ENCODE measurements around the gene PDZRN3. TPM values are rescaled to one million over a fixed set of nuclear protein-coding genes. Genes with fewer than 3 reads are reported as not detected.

The PDZRN3 gene
- total RNA-seq, 1 experiment from 2014 or later: not detected

DNA sequence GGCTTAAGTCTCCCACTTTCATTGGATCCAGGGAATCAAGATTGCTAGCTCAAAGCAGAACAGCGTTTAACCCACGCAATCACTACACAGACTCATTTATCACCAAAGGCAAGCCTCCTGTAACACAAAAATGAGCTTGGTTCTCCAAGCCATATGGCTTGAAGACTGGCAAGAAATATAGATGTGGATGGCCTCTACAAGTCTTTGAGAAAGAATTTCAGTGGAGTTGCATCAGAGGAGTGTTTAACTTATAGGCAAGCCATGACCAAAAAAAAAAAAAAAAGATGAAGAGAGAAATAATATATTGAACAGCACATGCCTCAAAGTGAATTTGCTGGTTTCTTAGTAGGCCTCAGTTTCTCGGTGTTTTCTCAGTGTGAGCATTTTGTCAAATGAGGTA is 27.3 kb downstream of the PDZRN3 start:
- no peak for DNase-seq
- Mint-ChIP-seq H3K9me3 (ENCODE audit: low read depth, unreplicated experiment) (peaks cover 7% of the 10 kb centered on the region), H3K36me3 (ENCODE audit: insufficient read depth, unreplicated experiment) (no peaks in the 10 kb centered on the region), H3K4me1 (ENCODE audit: low read depth, unreplicated experiment) (no peaks in the 10 kb centered on the region), H3K27me3 (ENCODE audit: unreplicated experiment) (no peaks in the 10 kb centered on the region), H3K4me3 (ENCODE audit: low read depth, unreplicated experiment) (no peak overlapping the region), H3K27ac (ENCODE audit: unreplicated experiment) (no peak overlapping the region)
- intact Hi-C loops (cut with micrococcal nuclease; ENCODE audit: unreplicated experiment): no loop called here
- CTCF ChIA-PET: no interaction called here
- TF ChIP-seq, protein P1, sequence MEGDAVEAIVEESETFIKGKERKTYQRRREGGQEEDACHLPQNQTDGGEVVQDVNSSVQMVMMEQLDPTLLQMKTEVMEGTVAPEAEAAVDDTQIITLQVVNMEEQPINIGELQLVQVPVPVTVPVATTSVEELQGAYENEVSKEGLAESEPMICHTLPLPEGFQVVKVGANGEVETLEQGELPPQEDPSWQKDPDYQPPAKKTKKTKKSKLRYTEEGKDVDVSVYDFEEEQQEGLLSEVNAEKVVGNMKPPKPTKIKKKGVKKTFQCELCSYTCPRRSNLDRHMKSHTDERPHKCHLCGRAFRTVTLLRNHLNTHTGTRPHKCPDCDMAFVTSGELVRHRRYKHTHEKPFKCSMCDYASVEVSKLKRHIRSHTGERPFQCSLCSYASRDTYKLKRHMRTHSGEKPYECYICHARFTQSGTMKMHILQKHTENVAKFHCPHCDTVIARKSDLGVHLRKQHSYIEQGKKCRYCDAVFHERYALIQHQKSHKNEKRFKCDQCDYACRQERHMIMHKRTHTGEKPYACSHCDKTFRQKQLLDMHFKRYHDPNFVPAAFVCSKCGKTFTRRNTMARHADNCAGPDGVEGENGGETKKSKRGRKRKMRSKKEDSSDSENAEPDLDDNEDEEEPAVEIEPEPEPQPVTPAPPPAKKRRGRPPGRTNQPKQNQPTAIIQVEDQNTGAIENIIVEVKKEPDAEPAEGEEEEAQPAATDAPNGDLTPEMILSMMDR (IDR thresholded peaks at IDR 0.05; ENCODE audit: unreplicated experiment): no peak
- BruUV-seq (replicated peaks): no TSS peak

DNA sequence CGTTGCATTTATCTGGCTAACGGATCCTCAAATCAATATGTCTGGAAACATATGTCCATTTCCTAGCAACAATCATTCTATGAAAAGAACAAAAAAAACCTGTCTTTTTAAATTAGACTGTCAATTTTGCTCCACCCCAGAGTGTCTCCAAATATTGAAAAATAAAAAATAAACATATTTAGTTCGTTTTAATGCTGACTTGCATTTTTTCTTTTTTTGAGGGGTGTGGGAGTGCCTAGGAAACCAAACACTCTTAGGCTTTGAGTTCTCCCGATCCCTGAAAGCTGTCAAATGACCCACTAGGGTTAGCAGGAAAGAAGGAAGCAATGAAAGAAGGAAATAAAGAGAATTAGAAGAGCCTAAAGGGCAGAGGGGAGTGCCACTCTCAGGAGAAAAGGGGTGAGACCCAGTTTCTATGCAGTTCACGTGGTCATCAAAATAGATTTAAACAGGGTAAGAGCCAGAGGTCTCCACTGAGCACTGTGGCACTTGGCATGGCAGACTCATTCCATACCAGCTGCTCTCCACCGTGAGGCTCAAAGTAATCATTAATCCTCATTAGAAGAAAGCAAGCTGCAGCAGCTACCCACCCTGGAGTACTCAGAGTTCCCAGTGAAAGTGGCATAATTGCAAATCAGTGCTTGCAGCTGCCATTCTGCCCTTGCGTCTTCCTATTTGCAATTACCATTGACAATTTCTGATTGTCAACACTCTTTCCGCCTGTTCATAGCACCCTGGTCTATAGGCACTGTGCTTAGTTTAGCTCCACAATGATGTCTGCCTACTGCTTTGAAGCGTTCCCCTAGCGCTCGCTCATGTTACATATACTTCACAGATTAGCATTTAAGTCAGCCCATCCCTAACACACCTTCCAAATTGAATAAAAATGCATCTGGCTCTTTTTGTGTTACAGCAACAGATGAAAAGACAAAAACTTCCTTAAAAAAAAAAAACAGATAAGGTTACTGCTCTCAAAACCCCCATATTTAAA is 32.3 kb downstream of the PDZRN3 start:
- no peak for DNase-seq
- intact Hi-C loops (cut with micrococcal nuclease; ENCODE audit: unreplicated experiment): no loop called here
- Mint-ChIP-seq H3K4me3 (ENCODE audit: low read depth, unreplicated experiment) (no peak overlapping the region), H3K27me3 (ENCODE audit: unreplicated experiment) (no peaks in the 10 kb centered on the region), H3K4me1 (ENCODE audit: low read depth, unreplicated experiment) (no peaks in the 10 kb centered on the region), H3K9me3 (ENCODE audit: low read depth, unreplicated experiment) (peaks cover 6% of the 10 kb centered on the region), H3K36me3 (ENCODE audit: insufficient read depth, unreplicated experiment) (no peaks in the 10 kb centered on the region), H3K27ac (ENCODE audit: unreplicated experiment) (no peak overlapping the region)
- CTCF ChIA-PET: no interaction called here
- TF ChIP-seq, protein P1 (IDR thresholded peaks at IDR 0.05; ENCODE audit: unreplicated experiment): no peak
- no TSS peak for BruUV-seq (replicated peaks)

DNA sequence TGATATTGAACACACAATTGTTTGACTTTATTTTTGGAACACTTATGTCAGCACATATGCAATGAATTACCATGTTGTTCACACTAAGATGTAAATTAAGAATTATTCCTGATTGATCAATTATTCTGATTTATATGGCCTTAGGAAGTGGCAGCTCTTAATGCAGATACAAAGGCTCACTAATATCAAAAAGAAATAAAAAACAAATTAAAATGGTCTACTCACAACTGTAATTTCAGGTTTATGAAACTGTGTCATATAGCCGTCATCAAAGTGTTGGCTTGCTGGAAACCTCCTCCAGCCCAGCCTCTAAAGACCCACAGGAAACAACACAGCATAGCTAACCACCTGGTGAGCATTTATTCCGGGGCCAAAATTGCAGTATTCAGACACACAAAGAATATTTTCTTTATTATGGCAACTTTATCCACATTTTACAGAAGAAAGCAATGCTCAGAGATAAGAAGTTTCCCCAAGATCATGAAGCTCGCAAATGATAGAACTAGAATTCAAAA is 33.4 kb downstream of the PDZRN3 start:
- Mint-ChIP-seq H3K9me3 (ENCODE audit: low read depth, unreplicated experiment) (peaks cover 6% of the 10 kb centered on the region), H3K4me1 (ENCODE audit: low read depth, unreplicated experiment) (no peaks in the 10 kb centered on the region), H3K27ac (ENCODE audit: unreplicated experiment) (no peak overlapping the region), H3K36me3 (ENCODE audit: insufficient read depth, unreplicated experiment) (no peaks in the 10 kb centered on the region), H3K27me3 (ENCODE audit: unreplicated experiment) (no peaks in the 10 kb centered on the region), H3K4me3 (ENCODE audit: low read depth, unreplicated experiment) (no peak overlapping the region)
- intact Hi-C loops (cut with micrococcal nuclease; ENCODE audit: unreplicated experiment): no loop called here
- no peak for DNase-seq
- TF ChIP-seq, protein P1 (IDR thresholded peaks at IDR 0.05; ENCODE audit: unreplicated experiment): no peak
- CTCF ChIA-PET: no interaction called here
- BruUV-seq (replicated peaks): no TSS peak

DNA sequence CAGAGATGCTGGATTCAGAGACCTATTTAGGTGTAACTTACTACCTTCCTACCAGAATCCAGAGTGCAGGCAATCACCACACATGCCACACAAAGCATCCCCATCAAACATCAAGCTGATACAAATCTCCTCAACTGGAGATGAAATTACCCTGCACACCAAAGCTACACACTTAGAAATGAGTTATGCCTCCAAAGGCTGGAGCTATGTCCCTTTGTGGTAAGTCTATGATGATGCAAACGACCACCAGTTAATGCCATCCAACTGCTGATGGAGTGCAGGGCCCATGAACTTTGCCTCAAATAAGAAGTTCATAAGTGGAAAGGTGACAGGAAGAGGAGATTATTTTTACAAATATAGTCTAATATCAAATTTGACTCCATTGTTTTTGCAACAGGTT is 38.1 kb downstream of the PDZRN3 start:
- no peaks in the 10 kb centered on the region for H3K9me3 Mint-ChIP-seq (ENCODE audit: low read depth, unreplicated experiment)
- no TSS peak for BruUV-seq (replicated peaks)

More for the DNA sequence above, 38.1 kb downstream of the PDZRN3 start:
- H3K27ac Mint-ChIP-seq (ENCODE audit: unreplicated experiment): no peak overlapping the region
- no peaks in the 10 kb centered on the region for H3K27me3 Mint-ChIP-seq (ENCODE audit: unreplicated experiment)
- no peak for DNase-seq
- TF ChIP-seq, protein P1 (IDR thresholded peaks at IDR 0.05; ENCODE audit: unreplicated experiment): no peak
- CTCF ChIA-PET: no interaction called here
- no peaks in the 10 kb centered on the region for H3K36me3 Mint-ChIP-seq (ENCODE audit: insufficient read depth, unreplicated experiment)
- H3K4me1 Mint-ChIP-seq (ENCODE audit: low read depth, unreplicated experiment): no peaks in the 10 kb centered on the region
- intact Hi-C loops (cut with micrococcal nuclease; ENCODE audit: unreplicated experiment): no loop called here
- H3K4me3 Mint-ChIP-seq (ENCODE audit: low read depth, unreplicated experiment): no peak overlapping the region
